K562 (cell line): Measurements from ENCODE around the gene TMEM144. TPM values are rescaled to one million over a fixed set of nuclear protein-coding genes. Genes with fewer than 3 reads are reported as not detected.

Source experiments
- ATAC-seq: fragments of 200-7000 bp; cut with Tn5 transposase; 3 replicates; pipeline ENCODE4 v1.9.1; 2020; ENCODE audit warnings: moderate library complexity
- BruUV-seq: library from RNA; stranded (reverse); fragments of 400-500 nt; replicated peaks from 2 replicates; lab custom pipeline; 2021; lab: Mats Ljungman, UMichigan
- CTCF ChIA-PET: fragments of 300-600 bp; formaldehyde crosslinking; extraction: SDS; loops from one replicate; lab custom pipeline; 2021; ENCODE audit warnings: low intra/inter-chr PET ratio; lab: Yijun Ruan, JAX
- POLR2A ChIA-PET: fragments of 300-600, 350-650 bp; sonication (Branson Sonifier 250); formaldehyde crosslinking; extraction: SDS; loops from one replicate; lab custom pipeline; 2021; ENCODE audit warnings: antibody characterized with exemption, inconsistent platforms; lab: Yijun Ruan, JAX
- DNase-seq, 4 experiments: peaks; one replicate each; pipeline versions ENCODE4 v3.0.0 to v3.0.0-alpha.2; 2011 to 2018; ENCODE audit warnings: low spot score in 3 of 4, mixed read lengths in 3 of 4; ENCODE audit errors: extremely low read depth in 1 of 4
- FAIRE-seq: peaks from 2 replicates; lab custom pipeline; 2011; peaks lifted over from hg19 to GRCh38; lab: Jason Lieb, UNC
- H2AFZ ChIP-seq: 2 replicates; pipeline ENCODE4 v1.6.0; 2011; ENCODE audit warnings: low read depth, low read length, control low read depth, inconsistent platforms
- H3K27ac ChIP-seq: fragments of 200-600 bp; 3 replicates; pipeline ENCODE4 v1.8.0; 2011; ENCODE audit warnings: low read depth, mild to moderate bottlenecking, control low read depth, inconsistent platforms, low read length, moderate library complexity, mixed read lengths; ENCODE audit errors: extremely low read depth
- H3K27me3 ChIP-seq, 2 experiments: fragments of 300-600 bp in 1 of 2; 2 replicates in 1 of 2; 3 replicates in 1 of 2; pipeline versions ENCODE4 v1.6.0 to v1.8.0; 2011; ENCODE audit warnings: inconsistent platforms in 2 of 2, low read length in 2 of 2, mild to moderate bottlenecking in 1 of 2, mixed read lengths in 1 of 2, moderate library complexity in 1 of 2; ENCODE audit not compliant: control insufficient read depth in 2 of 2, insufficient read depth in 2 of 2
- H3K36me3 ChIP-seq: fragments of 300-600 bp; 3 replicates; pipeline ENCODE4 v1.8.0; 2011; ENCODE audit warnings: mild to moderate bottlenecking, low read length, inconsistent platforms; ENCODE audit not compliant: control insufficient read depth, insufficient read depth
- H3K4me1 ChIP-seq, 2 experiments: fragments of 200-600 bp in 1 of 2; replicated peaks in 1 of 2; 2 replicates in 1 of 2; 3 replicates in 1 of 2; pipeline versions ENCODE4 v1.5.1 to v1.8.0; 2011; ENCODE audit warnings: inconsistent platforms in 2 of 2, low read length in 2 of 2, mild to moderate bottlenecking in 1 of 2, mixed read lengths in 1 of 2, moderate library complexity in 1 of 2; ENCODE audit not compliant: control insufficient read depth in 2 of 2, insufficient read depth in 2 of 2
- H3K4me2 ChIP-seq: 2 replicates; pipeline ENCODE4 v1.6.1; 2011; ENCODE audit warnings: low read length, control low read depth, inconsistent platforms, mixed read lengths; ENCODE audit not compliant: insufficient read depth
- H3K4me3 ChIP-seq: fragments of 200-600 bp; sonication (generic), shearing (Covaris generic); 2 replicates; pipeline ENCODE4 v1.5.1; 2016; ENCODE audit warnings: control low read depth, inconsistent platforms
- H3K79me2 ChIP-seq: fragments of 200-600 bp; 3 replicates; pipeline ENCODE4 v1.8.0; 2011; ENCODE audit warnings: low read length, inconsistent platforms; ENCODE audit not compliant: control insufficient read depth, insufficient read depth
- H3K9ac ChIP-seq, 2 experiments: 2 replicates each; pipeline versions ENCODE4 v1.6.0 to v1.6.1; 2011; ENCODE audit warnings: low read depth in 2 of 2, low read length in 2 of 2, control low read depth in 1 of 2, inconsistent platforms in 1 of 2, mild to moderate bottlenecking in 1 of 2, mixed read lengths in 1 of 2; ENCODE audit not compliant: insufficient read depth in 1 of 2
- H3K9me1 ChIP-seq: one replicate; pipeline ENCODE4 v1.6.0; 2011; ENCODE audit warnings: inconsistent platforms, mild to moderate bottlenecking, low read length, moderate library complexity; ENCODE audit not compliant: control insufficient read depth, insufficient read depth
- H3K9me3 ChIP-seq: replicated peaks from 2 replicates; pipeline ENCODE4 v1.5.1; 2011; ENCODE audit warnings: low read depth, low read length, inconsistent platforms; ENCODE audit not compliant: control insufficient read depth, insufficient read depth
- H4K20me1 ChIP-seq: replicated peaks from 2 replicates; pipeline ENCODE4 v1.6.1; 2011; ENCODE audit warnings: low read length, inconsistent platforms, mixed read lengths; ENCODE audit not compliant: control insufficient read depth, insufficient read depth
- ARID1B ChIP-seq: fragments of 450-650 bp; IDR thresholded peaks from 2 replicates; pipeline ENCODE4 v1.6.1; 2016; ENCODE audit warnings: antibody characterized with exemption, mild to moderate bottlenecking, inconsistent platforms
- BHLHE40 ChIP-seq: IDR thresholded peaks from 2 replicates; pipeline ENCODE4 v1.6.1; 2011; ENCODE audit warnings: low read length, improper control_type of control experiment
- C11orf30 ChIP-seq: fragments of 450-650 bp; IDR thresholded peaks from 2 replicates; pipeline ENCODE4 v1.6.1; 2016; ENCODE audit warnings: low read depth, mild to moderate bottlenecking
- CBFA2T2 ChIP-seq: fragments of 450-650 bp; conservative IDR thresholded peaks from 2 replicates; pipeline ENCODE4 v1.6.1; 2017; ENCODE audit warnings: mild to moderate bottlenecking
- CBFA2T3 ChIP-seq: fragments of 450-650 bp; IDR thresholded peaks from 2 replicates; pipeline ENCODE4 v1.6.1; 2017
- CREM ChIP-seq: IDR thresholded peaks from 2 replicates; pipeline ENCODE4 v1.6.1; 2014; ENCODE audit warnings: antibody characterized with exemption, low read depth
- CSDE1 ChIP-seq, 2 experiments: fragments of 450-650 bp; IDR thresholded peaks; 2 replicates each; pipeline ENCODE4 v1.6.1; 2016; ENCODE audit warnings: mild to moderate bottlenecking in 1 of 2
- CTBP1 ChIP-seq: fragments of 450-650 bp; IDR thresholded peaks from 2 replicates; pipeline ENCODE4 v1.6.1; 2016; ENCODE audit warnings: borderline replicate concordance
- HDAC2 ChIP-seq: fragments of 450-650 bp; IDR thresholded peaks from 2 replicates; pipeline ENCODE4 v1.6.1; 2016; ENCODE audit warnings: mild to moderate bottlenecking
- KDM1A ChIP-seq, 2 experiments: fragments of 450-650 bp; IDR thresholded peaks; 2 replicates each; pipeline ENCODE4 v1.6.1; 2016; ENCODE audit warnings: mild to moderate bottlenecking in 2 of 2
- PTTG1 ChIP-seq: fragments of 450-650 bp; IDR thresholded peaks from 2 replicates; pipeline ENCODE4 v1.6.1; 2016; ENCODE audit warnings: low read depth, mild to moderate bottlenecking, missing genetic modification characterization, missing compliant biosample characterization
- RCOR1 ChIP-seq, 2 experiments: IDR thresholded peaks; 2 replicates each; pipeline ENCODE4 v1.6.1; 2012; ENCODE audit warnings: low read depth in 2 of 2, low read length in 2 of 2, borderline replicate concordance in 1 of 2, improper control_type of control experiment in 1 of 2
- SMARCA4 ChIP-seq: fragments of 450-650 bp; IDR thresholded peaks from 2 replicates; pipeline ENCODE4 v1.6.1; 2016
- TEAD4 ChIP-seq, 2 experiments: sonication (generic) in 1 of 2; formaldehyde crosslinking in 1 of 2; IDR thresholded peaks; 2 replicates each; pipeline versions ENCODE4 v1.6.1 to v1.8.0; 2012 to 2022; ENCODE audit warnings: borderline replicate concordance in 1 of 2, inconsistent platforms in 1 of 2, low read length in 1 of 2, mild to moderate bottlenecking in 1 of 2, missing genetic modification reagents in 1 of 2
- USF1 ChIP-seq: sonication (generic); formaldehyde crosslinking; IDR thresholded peaks from 2 replicates; pipeline ENCODE4 v1.9.0; 2022; ENCODE audit warnings: mild to moderate bottlenecking, missing genetic modification reagents
- ZEB2 ChIP-seq: fragments of 450-650 bp; IDR thresholded peaks from 2 replicates; pipeline ENCODE4 v1.6.1; 2016
- ZNF217 ChIP-seq: sonication (generic); formaldehyde crosslinking; IDR thresholded peaks from 2 replicates; pipeline ENCODE4 v1.8.0; 2022; ENCODE audit warnings: mild to moderate bottlenecking, missing genetic modification reagents
- ZNF316 ChIP-seq: fragments of 450-650 bp; IDR thresholded peaks from 2 replicates; pipeline ENCODE4 v1.6.1; 2016
- WGBS: fragments of 100-300 bp; shearing (Covaris generic); methylation state at CpG from one replicate; pipeline ENCODE4 v1.1.6; 2016; ENCODE audit warnings: low coverage, mixed read lengths; ENCODE audit not compliant: insufficient coverage; ENCODE audit errors: missing lambda C conversion rate; 5-methylcytosine and 5-hydroxymethylcytosine counted together
- in situ Hi-C: fragments of 300-500 bp; cut with MboI; formaldehyde crosslinking; loops from 4 replicates; pipeline ENCODE4 v1.15.0; 2018; ENCODE audit warnings: inconsistent platforms, mixed read lengths
- intact Hi-C: fragments of 100-400 bp; cut with micrococcal nuclease; formaldehyde crosslinking; loops from 2 replicates; pipeline ENCODE4 v1.14.2; 2022
- polyA plus RNA-seq, 8 experiments: library from polyadenylated mRNA; depleted of rRNA in 4 of 8; stranded (reverse) in 5 of 8; unstranded in 3 of 8; fragments of >200 nt; fragmentation: Nextera tagmentation in 2 of 8; fragmentation: Illumina TruSeq in 1 of 8; extraction: Ambion mirVana in 2 of 8; extraction: Trizol in 1 of 8; gene quantifications; 2 replicates each; pipeline versions ENCODE4 v1.2.1 to v1.2.3, GENCODE V29; 2011 to 2014; ENCODE audit warnings: inconsistent platforms in 1 of 8, missing spikeins in 1 of 8
- total RNA-seq, 7 experiments: library from RNA; depleted of rRNA in 6 of 7; stranded (reverse); fragments of >200 nt in 6 of 7; fragmentation: Illumina TruSeq in 2 of 7; extraction: Trizol in 2 of 7; gene quantifications; 2 replicates each; pipeline versions ENCODE4 v1.2.1 to v1.2.3, GENCODE V29; 2011 to 2021; ENCODE audit warnings: low replicate concordance in 1 of 7
- TF ChIP-seq, protein P1 (sequence below): sonication (generic); IDR thresholded peaks from 2 replicates; pipeline ENCODE4 v1.6.1; 2016

The TMEM144 gene
- total and polyA plus RNA-seq, 9 of the 15 experiments (the other 6 are each of a cell fraction or from before 2014, with no cell fraction given) = 4.0 to 12.0 (median 6.1) TPM

DNA sequence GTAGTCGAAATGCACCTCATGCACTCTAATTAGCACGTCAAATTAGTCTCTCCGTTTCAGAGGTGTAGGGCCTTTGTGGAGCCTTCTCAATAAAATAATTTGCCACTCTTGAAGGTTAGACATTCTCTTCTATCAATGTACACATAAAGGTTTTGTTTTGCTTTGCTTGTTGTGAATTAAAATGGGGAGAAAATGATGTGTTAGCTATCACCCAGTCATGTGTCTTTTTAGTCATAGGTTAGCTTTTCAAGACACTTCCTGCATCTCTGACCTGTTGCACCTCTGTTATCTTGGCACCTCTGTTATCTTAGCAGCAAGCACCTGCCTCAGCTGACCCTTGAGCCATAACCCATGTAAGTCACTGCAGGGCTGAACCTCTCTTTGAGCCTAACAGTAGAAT is 936 bp downstream of the TMEM144 start:
- Histone ChIP-seq H3K4me2 (peak overlapping the region; percentile 80), H3K9ac (peak overlapping the region in 1 of 2 experiments; percentile 81; a peak in 2 of 4 replicates), H3K27ac (peak overlapping the region; percentile 86; the same call in 2 of the 3 replicates), H3K4me3 (peak overlapping the region; percentile 40), H2AFZ (peak overlapping the region; percentile 95), H3K9me1 (no peaks in the 10 kb centered on the region), H3K36me3 (peaks cover 10% of the 10 kb centered on the region; the same call in 1 of the 3 replicates), H4K20me1 (no peaks in the 10 kb centered on the region), H3K9me3 (no peaks in the 10 kb centered on the region), H3K79me2 (peaks cover 8% of the 10 kb centered on the region; the same call in 1 of the 3 replicates), H3K27me3 (no peaks in the 10 kb centered on the region), H3K4me1 (peaks cover 4 to 8% of the 10 kb centered on the region in 2 experiments; a peak in 3 of 5 replicates)
- 7% methylated on average over 3 of the region's 3 CpGs for WGBS
- peak in 2 of 4 experiments; percentile 31 to 53 for DNase-seq
- no TSS peak for BruUV-seq
- CTCF ChIA-PET = no interaction called here
- POLR2A ChIA-PET = no interaction called here
- intact Hi-C loops = loop anchor here (2.0 kb wide), 1 partner anchor 14 kb away; no protein-coding TSS in a partner anchor
- ATAC-seq = peak; percentile 32
- TF ChIP-seq CBFA2T3 (peak; percentile 44), CSDE1 (IDR thresholded peaks at IDR 0.05) (no peak), HDAC2 (peak; percentile 27; the same call in 1 of the 2 replicates), ZNF217 (CRISPR knock-in tag) (no peak), TEAD4 (IDR thresholded peaks at IDR 0.05; ENCODE audit: low read length) (peak; percentile 15; the same call in 1 of the 2 replicates), TEAD4 (CRISPR knock-in tag; IDR thresholded peaks at IDR 0.05; ENCODE audit: borderline replicate concordance) (no peak), RCOR1 (IDR thresholded peaks at IDR 0.05; ENCODE audit: borderline replicate concordance in 1 of 2, low read depth in 2 of 2, low read length in 2 of 2) (peak in 1 of 2 experiments; percentile 45; a peak in 1 of 4 replicates), ARID1B (peak; percentile 58), KDM1A (IDR thresholded peaks at IDR 0.05) (peak; percentile 14 to 43; a peak in 1 of 4 replicates), CREM (0 out of 2 replicates have a peak, but pooled peaks have one; percentile 13), BHLHE40 (peak; percentile 61; the same call in 1 of the 2 replicates), ZEB2 (peak; percentile 90), CTBP1 (peak; percentile 66; the same call in 1 of the 2 replicates), PTTG1 (tag) (no peak), USF1 (CRISPR knock-in tag) (no peak), C11orf30 (0 out of 2 replicates have a peak, but pooled peaks have one; percentile 20), CBFA2T2 (0 out of 2 replicates have a peak, but pooled peaks have one; percentile 14), ZNF316 (peak; percentile 48), SMARCA4 (peak; percentile 25; the same call in 1 of the 2 replicates)
- TF ChIP-seq, protein P1, sequence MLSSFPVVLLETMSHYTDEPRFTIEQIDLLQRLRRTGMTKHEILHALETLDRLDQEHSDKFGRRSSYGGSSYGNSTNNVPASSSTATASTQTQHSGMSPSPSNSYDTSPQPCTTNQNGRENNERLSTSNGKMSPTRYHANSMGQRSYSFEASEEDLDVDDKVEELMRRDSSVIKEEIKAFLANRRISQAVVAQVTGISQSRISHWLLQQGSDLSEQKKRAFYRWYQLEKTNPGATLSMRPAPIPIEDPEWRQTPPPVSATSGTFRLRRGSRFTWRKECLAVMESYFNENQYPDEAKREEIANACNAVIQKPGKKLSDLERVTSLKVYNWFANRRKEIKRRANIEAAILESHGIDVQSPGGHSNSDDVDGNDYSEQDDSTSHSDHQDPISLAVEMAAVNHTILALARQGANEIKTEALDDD = peak; percentile 40; the same call in 1 of the 2 replicates
- peak; percentile 58 for FAIRE-seq
- in situ Hi-C loops = no loop called here
